Neural cell (in vitro differentiated cells): ENCODE data around the gene VSIG10.

Experiments used
- EP300 ChIP-seq: fragments of 450-650 bp; conservative IDR thresholded peaks from 2 replicates; pipeline ENCODE4 v1.6.1; 2014; ENCODE audit warnings: antibody characterized with exemption, mild to moderate bottlenecking, moderate library complexity; ENCODE audit not compliant: poor library complexity, severe bottlenecking
- TF ChIP-seq, protein P1 (sequence below): IDR thresholded peaks from 2 replicates; pipeline ENCODE4 v1.6.1; 2012; ENCODE audit warnings: borderline replicate concordance
- TF ChIP-seq, protein P2 (sequence below): fragments of 450-650 bp; IDR thresholded peaks from 2 replicates; pipeline ENCODE4 v1.5.1; 2014; ENCODE audit warnings: antibody characterized with exemption, mild to moderate bottlenecking, moderate library complexity; ENCODE audit not compliant: poor library complexity, severe bottlenecking

DNA sequence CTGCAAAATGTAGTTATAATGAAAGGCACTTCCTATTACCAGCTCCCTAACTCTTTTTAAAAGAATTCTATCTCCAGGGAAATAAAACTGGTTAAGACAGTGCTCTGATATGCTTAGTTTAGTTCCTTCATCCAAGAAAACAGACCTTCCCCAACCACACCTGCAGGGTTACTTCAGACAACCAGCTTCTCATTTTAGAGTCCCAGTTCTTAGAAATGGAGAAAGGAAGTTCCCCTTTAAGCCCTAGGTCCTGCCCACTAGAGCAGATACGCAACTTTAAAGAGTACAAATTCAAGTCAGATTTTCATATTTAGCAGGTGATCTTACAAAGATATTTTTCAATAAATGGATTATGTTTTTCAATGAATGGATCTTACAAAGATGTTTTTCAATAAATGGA lies 38.4 kb downstream of the VSIG10 start:
- no peak for TF ChIP-seq EP300
- TF ChIP-seq, protein P1, sequence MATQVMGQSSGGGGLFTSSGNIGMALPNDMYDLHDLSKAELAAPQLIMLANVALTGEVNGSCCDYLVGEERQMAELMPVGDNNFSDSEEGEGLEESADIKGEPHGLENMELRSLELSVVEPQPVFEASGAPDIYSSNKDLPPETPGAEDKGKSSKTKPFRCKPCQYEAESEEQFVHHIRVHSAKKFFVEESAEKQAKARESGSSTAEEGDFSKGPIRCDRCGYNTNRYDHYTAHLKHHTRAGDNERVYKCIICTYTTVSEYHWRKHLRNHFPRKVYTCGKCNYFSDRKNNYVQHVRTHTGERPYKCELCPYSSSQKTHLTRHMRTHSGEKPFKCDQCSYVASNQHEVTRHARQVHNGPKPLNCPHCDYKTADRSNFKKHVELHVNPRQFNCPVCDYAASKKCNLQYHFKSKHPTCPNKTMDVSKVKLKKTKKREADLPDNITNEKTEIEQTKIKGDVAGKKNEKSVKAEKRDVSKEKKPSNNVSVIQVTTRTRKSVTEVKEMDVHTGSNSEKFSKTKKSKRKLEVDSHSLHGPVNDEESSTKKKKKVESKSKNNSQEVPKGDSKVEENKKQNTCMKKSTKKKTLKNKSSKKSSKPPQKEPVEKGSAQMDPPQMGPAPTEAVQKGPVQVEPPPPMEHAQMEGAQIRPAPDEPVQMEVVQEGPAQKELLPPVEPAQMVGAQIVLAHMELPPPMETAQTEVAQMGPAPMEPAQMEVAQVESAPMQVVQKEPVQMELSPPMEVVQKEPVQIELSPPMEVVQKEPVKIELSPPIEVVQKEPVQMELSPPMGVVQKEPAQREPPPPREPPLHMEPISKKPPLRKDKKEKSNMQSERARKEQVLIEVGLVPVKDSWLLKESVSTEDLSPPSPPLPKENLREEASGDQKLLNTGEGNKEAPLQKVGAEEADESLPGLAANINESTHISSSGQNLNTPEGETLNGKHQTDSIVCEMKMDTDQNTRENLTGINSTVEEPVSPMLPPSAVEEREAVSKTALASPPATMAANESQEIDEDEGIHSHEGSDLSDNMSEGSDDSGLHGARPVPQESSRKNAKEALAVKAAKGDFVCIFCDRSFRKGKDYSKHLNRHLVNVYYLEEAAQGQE = no peak
- TF ChIP-seq, protein P2, sequence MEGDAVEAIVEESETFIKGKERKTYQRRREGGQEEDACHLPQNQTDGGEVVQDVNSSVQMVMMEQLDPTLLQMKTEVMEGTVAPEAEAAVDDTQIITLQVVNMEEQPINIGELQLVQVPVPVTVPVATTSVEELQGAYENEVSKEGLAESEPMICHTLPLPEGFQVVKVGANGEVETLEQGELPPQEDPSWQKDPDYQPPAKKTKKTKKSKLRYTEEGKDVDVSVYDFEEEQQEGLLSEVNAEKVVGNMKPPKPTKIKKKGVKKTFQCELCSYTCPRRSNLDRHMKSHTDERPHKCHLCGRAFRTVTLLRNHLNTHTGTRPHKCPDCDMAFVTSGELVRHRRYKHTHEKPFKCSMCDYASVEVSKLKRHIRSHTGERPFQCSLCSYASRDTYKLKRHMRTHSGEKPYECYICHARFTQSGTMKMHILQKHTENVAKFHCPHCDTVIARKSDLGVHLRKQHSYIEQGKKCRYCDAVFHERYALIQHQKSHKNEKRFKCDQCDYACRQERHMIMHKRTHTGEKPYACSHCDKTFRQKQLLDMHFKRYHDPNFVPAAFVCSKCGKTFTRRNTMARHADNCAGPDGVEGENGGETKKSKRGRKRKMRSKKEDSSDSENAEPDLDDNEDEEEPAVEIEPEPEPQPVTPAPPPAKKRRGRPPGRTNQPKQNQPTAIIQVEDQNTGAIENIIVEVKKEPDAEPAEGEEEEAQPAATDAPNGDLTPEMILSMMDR = no peak
